ENCODE measurements around the gene LRP1B.

The LRP1B gene

DNA sequence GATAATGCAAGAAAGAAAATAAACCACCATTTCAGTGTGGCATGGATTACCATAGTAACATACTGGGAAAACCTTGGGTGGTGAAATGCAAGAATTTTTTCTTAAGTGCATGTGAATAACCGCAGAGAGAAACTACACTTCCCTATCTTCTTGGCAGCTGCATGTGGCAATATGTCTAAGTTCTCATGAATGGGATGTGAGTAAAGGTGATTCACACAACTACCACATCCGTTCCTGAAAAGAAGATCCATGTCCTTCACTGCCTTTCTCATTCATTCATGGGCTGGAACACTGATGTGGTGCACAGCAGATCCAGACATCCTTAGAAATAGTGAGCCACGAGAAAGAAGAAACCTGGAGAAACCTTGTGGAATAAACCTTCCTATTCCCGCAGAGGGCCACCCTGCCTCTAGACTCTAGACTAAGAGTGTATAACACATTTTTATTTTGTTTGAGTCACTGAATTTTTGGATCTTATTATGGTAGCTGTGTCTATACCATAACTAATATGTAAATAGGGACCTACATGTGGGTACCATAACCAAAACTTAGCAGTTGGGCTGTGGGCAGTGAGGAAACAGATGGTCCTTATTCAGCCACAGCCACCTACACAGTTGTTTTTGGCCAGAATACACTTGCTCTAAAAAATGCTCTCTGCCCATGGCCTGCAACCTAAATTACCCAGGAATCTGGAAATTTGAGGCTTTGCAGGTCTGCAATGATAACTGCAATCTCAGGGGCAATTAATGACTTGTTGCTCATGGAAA, 573.3 kb downstream of the LRP1B start:
- no peak for DNase-seq

DNA sequence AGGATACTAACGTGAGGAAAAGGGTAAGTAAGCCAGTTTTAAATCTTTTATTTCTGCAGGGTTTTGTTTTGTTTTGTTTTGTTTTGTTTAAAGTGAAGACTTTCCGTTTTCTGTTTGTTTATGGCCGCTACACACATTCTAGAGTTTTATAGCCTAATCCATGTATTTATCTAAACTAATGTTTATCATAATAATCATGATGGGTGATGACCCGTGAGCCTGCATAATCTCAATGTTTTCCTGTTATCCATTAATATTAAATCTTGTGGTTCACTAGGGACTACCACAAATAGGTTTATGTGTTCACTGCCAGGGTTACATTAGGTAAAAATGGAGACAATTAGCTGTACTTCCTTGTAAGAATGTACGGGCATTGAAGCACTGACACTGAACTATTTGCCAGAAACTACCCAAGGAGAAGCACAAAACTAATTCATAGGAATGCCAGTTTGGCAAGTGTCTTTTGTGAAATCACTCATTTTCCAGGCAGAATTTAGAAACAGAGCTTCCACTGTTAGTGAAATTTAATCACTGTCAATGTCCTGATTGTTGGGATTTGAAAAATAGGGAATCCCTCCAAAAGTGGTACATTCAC, 574.8 kb downstream of the LRP1B start:
- no peak for DNase-seq

DNA sequence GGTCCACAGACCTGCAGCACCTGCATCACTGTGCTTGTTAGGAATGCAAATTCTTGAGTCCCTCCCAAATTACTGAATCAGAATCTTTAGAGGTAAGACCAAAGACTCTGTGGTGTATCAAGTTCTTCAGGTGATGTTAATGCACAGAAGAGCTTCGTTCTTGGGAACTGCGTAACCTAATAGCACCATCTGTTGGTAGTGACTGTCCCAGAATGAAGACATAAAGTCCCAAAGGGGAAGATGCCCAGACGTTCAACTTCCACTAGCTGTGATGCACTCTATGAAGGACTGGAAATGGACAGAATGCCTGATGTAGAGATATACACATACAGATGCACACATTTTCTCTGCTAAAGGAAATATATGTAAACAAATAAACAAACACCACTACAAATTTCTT, 576.0 kb downstream of the LRP1B start:
- peak; percentile 32 to 74 for DNase-seq

DNA sequence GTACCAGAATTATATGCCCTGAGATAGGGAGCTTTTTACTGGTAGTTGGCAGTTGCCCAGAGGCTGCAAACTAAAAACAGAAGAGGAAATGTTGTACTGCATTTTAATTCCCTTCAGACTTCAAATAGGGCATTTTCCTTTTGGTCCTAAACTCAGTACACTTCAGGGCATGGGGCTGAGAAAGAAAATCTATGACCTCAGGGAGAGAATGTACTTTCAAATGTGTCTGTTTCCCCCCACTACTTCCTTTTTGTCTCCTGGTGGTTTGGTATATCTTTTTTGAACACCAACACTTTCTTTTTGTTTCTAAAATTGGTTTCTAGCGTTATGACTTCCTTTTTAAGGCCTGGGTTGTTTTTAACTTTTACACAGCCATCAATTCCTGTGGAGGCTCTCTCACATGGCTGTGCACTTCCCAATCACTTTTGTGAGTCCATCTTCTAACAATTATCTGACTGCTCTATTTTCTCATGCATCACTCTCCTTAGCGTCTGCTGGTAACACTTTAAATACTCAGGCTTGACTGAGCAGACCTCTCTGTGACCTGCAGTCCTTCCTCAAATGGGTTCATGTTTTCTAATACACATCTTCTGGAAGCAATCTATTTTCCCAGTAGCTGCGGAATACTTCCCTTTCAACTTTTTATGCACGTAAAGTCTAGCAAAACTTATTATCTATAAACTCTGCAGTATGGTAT, 596.0 kb downstream of the LRP1B start:
- no peak for DNase-seq

DNA sequence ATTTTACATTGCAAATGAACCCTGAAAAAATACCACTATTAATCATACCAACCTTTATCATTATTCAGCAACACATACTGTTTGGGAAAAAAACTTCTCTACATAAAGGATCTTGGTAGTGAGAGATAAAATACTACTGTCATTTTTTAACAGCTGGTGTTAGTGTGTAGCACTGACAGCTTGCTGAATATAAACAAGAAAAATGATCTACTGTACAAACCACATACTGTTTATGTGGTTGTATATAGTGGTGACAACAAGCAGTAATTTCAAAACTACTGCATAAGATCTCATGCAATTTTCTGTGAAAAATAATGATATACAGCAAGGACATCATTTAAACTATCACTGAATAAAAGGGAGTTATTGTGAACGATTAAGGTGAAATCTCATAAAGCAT, 601.2 kb downstream of the LRP1B start:
- no peak for DNase-seq

DNA sequence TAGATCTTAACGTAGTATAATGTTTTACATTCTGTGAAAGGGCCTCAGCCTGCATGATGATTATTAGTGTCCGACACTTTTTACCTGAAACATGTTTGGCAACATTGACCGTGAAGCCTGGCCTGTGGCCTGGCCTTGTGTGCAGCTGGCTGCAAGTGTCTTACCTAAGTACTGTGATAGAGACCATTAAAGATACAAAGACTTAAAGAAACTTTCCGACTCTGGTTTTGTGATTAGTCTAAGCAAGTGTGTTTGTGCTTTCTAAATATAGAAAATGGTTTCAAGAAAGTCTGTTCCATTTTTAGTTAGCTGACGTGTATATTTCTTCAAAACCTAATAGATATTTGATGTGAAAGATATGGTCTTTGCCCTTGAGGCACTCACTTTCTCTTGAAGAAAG, 601.8 kb downstream of the LRP1B start:
- no peak for DNase-seq

DNA sequence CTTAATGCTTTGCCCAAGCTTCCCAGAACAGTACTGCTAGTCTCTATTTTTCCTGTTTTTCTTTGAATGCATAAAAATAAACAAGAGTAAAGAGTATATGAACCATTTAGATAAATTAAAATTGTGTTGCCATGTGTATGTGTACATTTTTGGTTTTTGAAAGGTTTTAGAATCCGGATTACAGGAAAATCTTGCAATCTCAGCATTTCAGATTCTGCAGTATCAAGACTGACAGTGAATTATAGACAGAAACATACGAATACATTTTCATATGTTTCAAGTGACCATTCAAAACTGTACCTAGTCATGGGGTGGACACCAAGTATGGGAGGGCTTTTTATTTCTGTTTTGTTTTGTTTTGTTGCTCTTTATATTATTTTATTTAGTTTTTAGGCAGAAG, 604.1 kb downstream of the LRP1B start:
- DNase-seq: no peak

DNA sequence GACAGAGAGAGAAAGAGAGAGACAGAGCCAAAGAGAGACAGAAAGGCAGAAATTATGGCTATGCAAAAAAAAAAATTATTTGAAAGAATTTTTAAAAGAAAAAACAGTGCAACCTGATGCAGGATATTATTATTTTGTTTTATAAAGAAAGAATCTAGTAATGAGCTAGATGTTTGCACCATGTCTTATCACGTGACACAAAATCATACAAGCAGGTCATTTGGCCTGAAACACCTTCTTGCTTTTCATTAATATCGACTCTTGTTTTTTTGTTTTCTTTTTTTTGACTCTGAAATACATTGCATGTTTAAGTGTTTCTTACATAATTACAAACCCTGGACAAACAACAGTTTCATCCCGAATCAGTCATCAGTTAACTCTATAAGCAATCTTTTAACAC, 606.0 kb downstream of the LRP1B start:
- DNase-seq: no peak

DNA sequence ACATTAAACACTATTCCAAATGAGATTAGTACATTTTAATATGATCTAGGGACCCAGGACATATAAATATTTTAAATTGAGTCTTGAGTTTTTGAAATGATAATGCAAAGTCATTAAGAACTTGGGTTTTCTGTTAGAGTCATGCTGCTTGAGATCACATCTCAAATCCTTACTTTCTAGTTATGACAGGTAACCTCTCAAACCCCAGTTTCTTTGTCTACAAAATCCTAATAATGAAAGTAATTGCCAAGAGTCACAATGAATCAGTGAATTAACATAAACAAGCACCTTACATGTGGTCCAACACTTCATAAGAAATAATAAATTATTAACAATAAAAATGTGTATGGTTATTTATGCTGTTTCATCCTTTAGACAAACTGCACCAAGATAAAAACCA, 607.6 kb downstream of the LRP1B start:
- DNase-seq: no peak

DNA sequence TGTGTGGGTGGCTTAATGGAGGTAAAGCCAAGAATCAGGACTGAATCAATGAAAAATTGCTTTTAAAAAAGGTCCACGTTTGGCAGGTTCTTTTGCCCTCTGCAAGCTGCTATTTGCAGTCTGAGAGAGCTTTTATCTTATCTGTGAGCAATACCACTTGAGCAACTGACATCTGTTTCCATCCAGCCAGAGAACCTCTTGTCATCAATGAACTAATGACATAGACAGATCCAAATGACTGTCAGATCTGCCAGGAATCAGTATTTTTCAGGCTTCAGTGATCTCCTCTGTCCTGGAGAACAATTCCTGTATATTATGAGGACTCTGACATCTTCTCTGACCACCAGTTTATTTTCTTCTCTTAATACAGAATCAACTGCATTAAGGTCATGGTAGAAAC, 608.1 kb downstream of the LRP1B start:
- no peak for DNase-seq

DNA sequence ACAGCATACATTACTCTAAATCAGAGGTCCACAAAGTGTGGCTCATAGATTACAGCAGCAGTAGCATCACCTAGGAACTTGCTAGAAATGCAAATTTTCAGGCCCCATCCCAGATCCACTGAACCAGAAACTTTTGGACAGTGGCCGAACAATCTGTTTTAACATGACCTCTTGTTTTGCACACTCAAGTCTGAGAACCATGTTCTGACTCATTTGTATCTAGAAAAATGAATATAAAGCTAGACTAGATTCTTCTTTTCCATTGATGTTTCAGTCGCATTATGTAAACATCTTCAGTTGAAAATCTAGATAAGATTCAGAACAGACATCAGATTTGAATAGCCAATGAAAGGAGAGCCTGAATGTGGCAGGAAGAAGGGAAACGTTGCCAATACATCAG, 608.8 kb downstream of the LRP1B start:
- DNase-seq: no peak

DNA sequence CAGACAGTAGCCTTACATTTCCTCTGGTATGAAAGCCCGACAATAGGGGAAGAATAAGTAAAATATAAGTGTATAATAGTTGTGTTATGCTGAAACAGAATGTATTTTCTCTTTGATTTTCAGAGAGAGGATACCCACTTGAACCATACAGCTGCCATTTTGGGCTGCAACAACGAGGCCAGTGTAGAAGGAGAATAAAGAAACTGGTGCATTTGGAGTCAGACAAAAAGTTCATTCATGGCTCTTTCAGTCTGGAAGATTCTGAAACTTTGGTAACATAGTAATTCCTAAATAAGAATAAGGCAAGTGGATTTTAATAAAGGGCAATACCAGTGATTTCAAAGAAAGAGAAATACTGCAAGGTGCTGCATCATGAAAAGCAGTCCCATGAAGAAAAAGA, 610.9 kb downstream of the LRP1B start:
- DNase-seq: no peak

DNA sequence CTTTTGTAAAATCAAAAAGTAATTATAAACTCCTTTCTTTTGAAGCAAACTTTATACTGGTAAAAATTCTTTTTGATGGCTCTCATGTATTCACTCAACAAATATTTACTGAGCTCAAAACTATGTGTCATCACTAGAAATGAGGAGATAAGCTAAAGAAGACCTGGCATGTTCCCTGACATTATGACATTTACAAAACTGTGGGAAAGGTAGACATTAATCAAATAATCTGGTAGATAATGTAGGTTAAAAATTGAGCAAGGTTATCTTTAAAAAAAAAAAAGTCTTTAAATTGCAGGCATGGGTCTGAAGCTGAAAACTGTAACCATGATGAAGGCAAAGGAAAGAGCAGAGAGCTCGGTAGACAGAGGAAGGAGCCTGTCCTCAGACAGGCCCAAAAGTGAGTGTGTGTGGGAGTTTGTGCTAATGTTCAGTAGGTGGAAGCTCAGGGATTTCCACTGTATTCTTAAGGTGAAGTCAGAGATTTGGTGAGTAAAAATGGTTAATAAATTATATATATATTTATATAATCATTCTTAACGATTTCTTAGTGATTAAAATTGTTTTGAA, 612.9 kb downstream of the LRP1B start:
- no peak for DNase-seq

DNA sequence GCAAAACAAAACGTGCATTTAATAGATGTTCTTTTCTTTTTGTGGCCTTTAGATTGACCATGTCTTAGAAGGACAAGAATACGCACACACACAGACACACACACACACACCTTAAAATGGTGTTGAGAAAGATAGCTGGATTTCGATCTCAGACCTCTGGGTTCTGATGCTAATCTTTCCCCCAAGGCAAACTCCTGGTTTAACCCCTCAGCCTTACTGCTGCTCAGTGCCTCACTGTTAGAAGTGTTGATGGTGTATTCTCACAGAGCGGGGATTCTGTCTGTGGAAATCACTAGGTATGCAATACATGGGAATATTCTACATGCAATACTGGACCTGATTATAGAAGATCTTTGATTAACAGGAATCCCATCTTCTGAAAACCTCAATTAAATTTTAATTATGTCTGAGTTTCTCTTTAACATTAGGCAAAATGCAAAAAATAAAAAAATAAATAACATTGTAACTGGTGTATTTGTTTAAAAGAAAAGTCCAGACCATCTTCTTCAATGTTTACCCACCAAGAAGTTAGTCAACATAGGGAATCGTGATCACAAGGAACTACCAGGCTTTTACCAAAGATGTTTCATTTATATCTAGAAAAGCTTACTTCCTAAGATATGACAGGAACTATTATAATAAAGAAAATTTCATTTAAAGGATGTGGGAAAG, 613.5 kb downstream of the LRP1B start:
- no peak for DNase-seq

DNA sequence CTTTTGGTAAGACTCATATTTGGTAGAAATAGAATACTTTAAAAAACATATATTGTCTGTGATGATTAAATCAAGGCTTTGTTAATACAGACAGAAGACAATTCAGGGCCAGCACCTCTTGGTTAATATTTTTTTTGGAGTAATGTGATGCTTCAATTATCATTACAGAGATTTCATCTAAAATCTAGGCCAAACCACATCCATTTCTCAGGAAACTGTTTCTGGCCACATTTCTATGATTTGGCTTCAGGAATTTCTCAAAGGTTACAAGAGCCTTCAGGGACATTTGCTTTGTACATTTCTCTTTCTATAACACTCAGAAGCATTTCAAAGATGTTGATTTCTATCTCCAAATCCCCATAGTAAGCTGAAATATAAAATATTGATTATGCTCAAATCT, 614.9 kb downstream of the LRP1B start:
- no peak for DNase-seq

DNA sequence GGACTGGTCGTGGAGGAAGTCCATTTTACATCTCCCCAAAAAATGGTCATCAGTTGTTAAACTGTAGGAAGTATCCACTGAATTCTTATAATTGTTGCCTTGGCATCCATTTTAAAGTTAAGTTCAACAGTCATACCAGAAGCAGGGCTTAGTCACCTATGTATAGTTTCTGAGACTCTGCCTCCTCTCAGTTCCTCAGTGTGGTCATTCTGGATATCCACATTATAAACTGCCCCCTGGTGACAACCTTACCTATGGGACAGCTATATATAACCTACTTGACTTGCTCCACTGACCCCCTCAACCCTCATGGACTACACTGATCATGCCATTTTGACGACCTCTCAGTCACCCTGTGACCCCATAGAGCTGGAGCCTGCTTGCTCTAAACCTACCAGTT, 617.0 kb downstream of the LRP1B start:
- DNase-seq: no peak

DNA sequence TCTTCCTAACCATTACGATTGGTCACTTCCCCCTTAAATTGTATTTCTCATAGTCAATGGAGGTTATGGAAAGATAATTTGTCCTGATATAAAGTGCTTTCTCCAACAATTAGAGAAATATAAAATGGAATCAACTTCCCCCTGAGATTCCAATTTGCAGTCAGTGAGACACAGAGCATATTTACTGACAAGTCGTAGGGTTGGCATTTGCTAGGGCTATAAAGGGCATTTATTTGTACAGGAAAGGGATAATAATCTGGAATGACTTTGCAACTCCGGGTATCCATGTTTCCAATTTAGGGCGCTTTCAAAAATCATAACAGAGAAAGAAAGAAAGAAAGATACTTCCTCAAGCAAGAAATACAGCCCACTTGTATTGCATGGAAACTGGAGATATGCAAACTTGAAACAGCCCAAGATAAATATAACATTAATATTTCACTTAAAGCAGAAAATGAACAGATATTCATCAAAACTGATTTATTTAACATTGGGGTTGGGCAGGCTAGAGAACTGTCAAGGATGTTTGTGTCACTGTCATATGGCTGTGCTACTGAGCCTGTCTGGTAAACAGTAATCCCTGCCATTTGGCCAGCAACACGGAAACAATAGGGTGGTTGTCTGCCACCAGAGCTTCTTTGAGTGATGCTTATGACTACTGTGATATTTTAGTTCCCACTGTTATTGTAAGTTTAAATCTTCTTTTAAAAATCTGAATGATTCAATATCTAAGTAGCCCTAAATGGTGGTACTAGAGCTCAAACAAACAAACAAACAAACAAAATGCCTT, 621.8 kb downstream of the LRP1B start:
- no peak for DNase-seq

DNA sequence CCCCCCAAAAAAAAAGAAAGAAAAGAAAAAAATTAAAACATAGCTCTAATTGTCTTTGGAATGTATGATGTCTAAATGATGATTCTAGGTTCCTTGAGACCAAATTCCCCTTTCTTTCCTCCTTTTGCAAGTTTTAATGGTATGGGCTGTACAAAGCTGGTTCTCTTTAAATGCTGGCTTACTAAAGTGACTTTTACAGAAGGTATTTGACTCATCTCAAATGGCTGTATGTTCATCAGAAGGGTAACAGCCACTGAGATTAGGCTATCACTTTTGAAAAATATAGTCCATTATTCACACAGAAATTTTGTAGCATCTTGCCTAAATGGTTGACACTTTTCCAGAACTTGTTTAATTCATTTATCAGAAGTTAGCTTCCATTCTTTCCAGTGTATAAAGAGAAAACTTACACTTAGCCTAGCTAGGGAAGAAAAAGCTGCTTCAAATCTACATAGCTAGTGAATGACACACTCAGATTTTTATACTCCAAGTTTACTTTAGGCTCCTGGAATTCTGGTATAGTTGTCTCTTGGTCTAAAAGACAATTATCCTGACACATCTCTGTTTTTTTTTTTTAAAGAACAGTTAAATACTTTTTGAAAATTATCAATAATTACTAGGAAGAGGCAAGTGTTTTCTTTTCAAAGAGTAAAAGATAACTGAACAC, 622.6 kb downstream of the LRP1B start:
- DNase-seq: no peak

DNA sequence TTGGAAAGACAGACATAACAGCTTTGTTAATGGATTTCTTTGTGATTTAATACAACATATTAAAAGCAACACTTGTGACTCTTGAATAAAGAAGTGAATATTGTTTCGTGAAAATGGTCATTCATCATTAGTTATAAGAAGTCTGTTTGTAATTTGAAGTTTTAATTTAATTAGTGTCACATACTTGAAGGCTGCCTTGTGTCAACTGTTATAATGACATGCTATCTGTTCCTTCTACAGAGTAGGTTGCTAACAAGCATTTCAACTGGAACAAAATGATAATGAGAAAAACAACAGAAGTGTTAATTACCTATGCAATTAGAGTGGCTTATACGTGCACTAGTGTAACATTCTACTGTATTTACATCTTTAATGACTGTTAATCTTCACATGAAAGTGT, 624.7 kb downstream of the LRP1B start:
- no peak for DNase-seq

DNA sequence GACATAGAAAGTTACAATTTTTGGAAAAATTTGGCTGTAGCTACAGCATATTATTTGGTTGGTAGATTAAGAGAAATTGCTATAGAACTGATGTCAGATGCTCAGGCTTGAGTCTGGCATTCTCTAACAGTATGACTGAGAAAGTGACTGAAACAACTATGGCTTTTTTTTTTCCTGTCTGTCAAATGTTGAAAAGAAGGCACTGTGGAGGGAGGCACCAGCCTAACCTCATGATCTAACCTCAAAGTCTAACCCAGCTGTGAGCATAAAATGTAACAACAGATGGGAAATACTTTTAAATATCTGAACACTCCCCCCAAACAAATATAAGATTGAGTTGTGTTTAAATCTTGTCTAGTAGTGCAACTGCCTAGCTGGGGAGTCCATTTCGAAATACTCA, 629.1 kb downstream of the LRP1B start:
- DNase-seq: no peak

DNA sequence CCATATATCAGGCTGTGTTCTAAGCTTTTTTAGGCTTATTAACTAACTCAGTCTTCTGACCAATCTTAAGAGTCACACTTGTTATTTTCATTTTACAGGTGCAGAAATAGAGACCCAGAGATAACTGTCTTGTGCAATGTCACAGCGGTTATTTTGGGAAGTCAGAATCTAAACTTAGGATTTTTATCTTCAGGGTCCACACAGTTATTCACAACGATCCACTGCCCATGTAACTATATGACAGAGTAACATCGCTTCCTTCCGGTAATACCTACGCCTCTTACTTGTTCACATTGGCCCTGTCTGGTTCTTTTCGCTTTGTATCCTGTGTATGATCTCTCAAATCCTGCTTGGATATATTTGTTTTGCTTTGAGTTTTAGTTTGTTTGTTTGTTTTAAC, 631.7 kb downstream of the LRP1B start:
- no peak for DNase-seq

DNA sequence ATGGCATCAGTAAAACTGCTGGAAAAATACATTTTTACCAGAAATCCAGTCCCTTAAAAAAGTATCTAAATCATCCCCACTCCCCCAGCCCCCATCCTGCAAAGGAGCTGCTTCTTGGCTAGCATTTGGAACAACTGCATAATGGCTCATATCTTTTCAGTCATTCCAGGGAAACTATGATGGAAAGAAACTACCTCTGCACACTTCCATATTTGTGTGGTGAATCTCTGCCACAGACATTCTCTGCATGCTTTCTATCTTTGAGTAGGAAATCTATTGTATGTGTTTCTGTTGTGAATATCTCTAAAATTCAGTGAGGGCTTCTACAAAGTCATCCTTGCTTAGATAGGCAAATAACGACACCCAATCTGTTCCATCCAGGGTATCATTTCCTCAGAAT, 632.3 kb downstream of the LRP1B start:
- peak in 1 of 2 experiments; percentile 5 for DNase-seq

Data from NCI-H526 (cell line).